Ovary (tissue), 9 donors: ENCODE results near the gene SFXN1. TPM values are rescaled to one million over a fixed set of nuclear protein-coding genes. Genes with fewer than 3 reads are reported as not detected.

ENCODE experiments used
- DNase-seq, 5 donors: peaks; one replicate each; pipeline ENCODE4 v3.0.0-alpha.2; 2019 to 2020
- H3K27ac ChIP-seq, 2 donors: fragments of 200-600 bp; one replicate each; pipeline versions ENCODE4 v1.5.1 to v1.8.0; 2019 to 2022
- H3K27me3 ChIP-seq: fragments of 200-600 bp; one replicate; pipeline ENCODE4 v1.8.0; 2022
- H3K36me3 ChIP-seq: fragments of 200-600 bp; sonication (generic); one replicate; pipeline ENCODE4 v1.5.1; 2019
- H3K4me1 ChIP-seq: one replicate; pipeline ENCODE4 v1.8.1; 2013; ENCODE audit warnings: mild to moderate bottlenecking, moderate library complexity; ENCODE audit not compliant: insufficient read depth
- H3K4me3 ChIP-seq: fragments of 200-600 bp; sonication (generic); one replicate; pipeline ENCODE4 v1.5.1; 2017
- H3K9me3 ChIP-seq, 2 donors: fragments of 200-600 bp in 1 of 2; sonication (generic) in 1 of 2; one replicate each; pipeline versions ENCODE4 v1.5.1 to v1.8.1; 2013 to 2019; ENCODE audit warnings: mild to moderate bottlenecking in 1 of 2, moderate library complexity in 1 of 2
- CTCF ChIP-seq, 3 donors: fragments of 450-650 bp in 2 of 3; fragments of 200-600 bp in 1 of 3; IDR thresholded peaks; one replicate each; pipeline versions ENCODE4 v1.5.1 to v1.8.0; 2016 to 2022; ENCODE audit warnings: antibody characterized with exemption in 3 of 3, mild to moderate bottlenecking in 1 of 3
- EP300 ChIP-seq: sonication (generic); formaldehyde crosslinking; IDR thresholded peaks from one replicate; pipeline ENCODE4 v1.6.1; 2017; ENCODE audit warnings: antibody characterized with exemption
- POLR2A ChIP-seq: fragments of 450-650 bp; IDR thresholded peaks from one replicate; pipeline ENCODE4 v1.6.1; 2017; ENCODE audit warnings: antibody characterized with exemption, mild to moderate bottlenecking, moderate library complexity
- WGBS, 3 donors: extraction: QIAGEN DNeasy Blood & Tissue Kit in 1 of 3; methylation state at CpG; one replicate each; pipeline versions ENCODE4 v1.1.5 to v1.1.7; 2013 to 2017; 5-methylcytosine and 5-hydroxymethylcytosine counted together
- intact Hi-C, 4 donors: fragments of 100-400 bp; cut with DNase I; formaldehyde crosslinking; loops; one replicate each; pipeline versions ENCODE4 v1.11.0 to v1.15.1; 2022 to 2023
- polyA plus RNA-seq, 2 donors: library from polyadenylated mRNA; stranded (reverse); fragments of 200-250 nt in 1 of 2; fragments of 350-450 nt in 1 of 2; fragmentation: Illumina TruSeq in 1 of 2; extraction: RNeasy Lipid Tissue Mini Kit (QIAGEN cat#74804) in 1 of 2; gene quantifications; one replicate each; pipeline ENCODE4 v1.2.3, GENCODE V29; 2013 to 2014
- total RNA-seq, 7 donors: library from RNA; depleted of rRNA in 2 of 7; stranded (reverse); fragments of >200 nt in 2 of 7; fragmentation: NEBNext Ultra II Directional in 3 of 7; extraction: Animal tissue kit (Norgen Biotek cat#: 25700) in 3 of 7; gene quantifications; one replicate each; pipeline versions ENCODE4 v1.1.0 to v1.2.4, GENCODE V29; 2016 to 2023
- donor health status: DM: no; HTN: no; CAD: no; lungs with moderate emphysema.
- donor health status: DM: no; HTN: no; CAD: no.
- donor health status: Bipolar disorder and iron deficiency.
- donor health status: DM: yes; HTN: yes; CAD: no.
- donor health status: DM: no; HTN: no; CAD: no.
- donor health status: DM: yes; HTN: yes; CAD: no.

SFXN1 gene
- total and polyA plus RNA-seq, 9 donors, result 9.6 to 50.6 (median 31.4) TPM

GRCh38 chr5:175519006-175519405, 40.6 kb downstream of the SFXN1 start:
- Histone ChIP-seq H3K27me3 (no peaks in the 10 kb centered on the region), H3K4me3 (no peak overlapping the region), H3K27ac (no peak overlapping the region), H3K36me3 (no peaks in the 10 kb centered on the region), H3K9me3 (no peaks in the 10 kb centered on the region), H3K4me1 (no peaks in the 10 kb centered on the region)
- 89 to 93% (median 93%) methylated on average over 2 of the region's 2 CpGs for WGBS, 3 donors
- intact Hi-C loops, result no loop called here
- no peak for DNase-seq
- no peak for TF ChIP-seq POLR2A
- TF ChIP-seq CTCF (IDR thresholded peaks at IDR 0.05), result no peak
- TF ChIP-seq EP300, result no peak

- no peaks in the 10 kb centered on the region for H3K27me3 ChIP-seq
- no peaks in the 10 kb centered on the region for H3K9me3 ChIP-seq
- TF ChIP-seq CTCF (IDR thresholded peaks at IDR 0.05) (no peak), EP300 (no peak), POLR2A (no peak)
- WGBS, 3 donors, result 96 to 98% (median 98%) methylated on average over 5 of the region's 5 CpGs
- intact Hi-C loops, result no loop called here
- no peaks in the 10 kb centered on the region for H3K36me3 ChIP-seq
- DNase-seq, result no peak
- H3K4me1 ChIP-seq, result no peaks in the 10 kb centered on the region
- no peak overlapping the region for H3K4me3 ChIP-seq
- H3K27ac ChIP-seq, result no peak overlapping the region
These were observed 42.0 kb downstream of the SFXN1 start for GRCh38 chr5:175520321-175520720.

- 95 to 97% (median 95%) methylated on average over 2 of the region's 2 CpGs for WGBS, 3 donors
- DNase-seq, result no peak
- Histone ChIP-seq H3K27me3 (no peaks in the 10 kb centered on the region), H3K27ac (no peak overlapping the region), H3K9me3 (no peaks in the 10 kb centered on the region), H3K36me3 (no peaks in the 10 kb centered on the region), H3K4me1 (no peaks in the 10 kb centered on the region), H3K4me3 (no peak overlapping the region)
- intact Hi-C loops, result no loop called here
- TF ChIP-seq POLR2A (no peak), EP300 (no peak), CTCF (IDR thresholded peaks at IDR 0.05) (no peak)
These were observed 42.5 kb downstream of the SFXN1 start for GRCh38 chr5:175520873-175521272.

GRCh38 chr5:175521313-175521833, 43.0 kb downstream of the SFXN1 start:
- intact Hi-C loops, result no loop called here

More at GRCh38 chr5:175521313-175521833, 43.0 kb downstream of the SFXN1 start:
- H3K4me3 ChIP-seq, result no peak overlapping the region
- H3K36me3 ChIP-seq, result no peaks in the 10 kb centered on the region
- no peaks in the 10 kb centered on the region for H3K9me3 ChIP-seq
- no peak for TF ChIP-seq EP300
- no peak for TF ChIP-seq CTCF (IDR thresholded peaks at IDR 0.05)
- no peak for TF ChIP-seq POLR2A
- no peaks in the 10 kb centered on the region for H3K4me1 ChIP-seq
- no peak for DNase-seq
- no peaks in the 10 kb centered on the region for H3K27me3 ChIP-seq
- WGBS, 3 donors, result 95 to 96% (median 96%) methylated on average over 4 of the region's 4 CpGs
- H3K27ac ChIP-seq, result no peak overlapping the region
